GM21786 (cell line): ENCODE results near the gene PAOX.

Experiments used
- ATAC-seq: cut with Tn5 transposase; IDR thresholded peaks from one replicate; pipeline ENCODE4 v1.9.1; 2021; ENCODE audit not compliant: unreplicated experiment

PAOX gene

DNA sequence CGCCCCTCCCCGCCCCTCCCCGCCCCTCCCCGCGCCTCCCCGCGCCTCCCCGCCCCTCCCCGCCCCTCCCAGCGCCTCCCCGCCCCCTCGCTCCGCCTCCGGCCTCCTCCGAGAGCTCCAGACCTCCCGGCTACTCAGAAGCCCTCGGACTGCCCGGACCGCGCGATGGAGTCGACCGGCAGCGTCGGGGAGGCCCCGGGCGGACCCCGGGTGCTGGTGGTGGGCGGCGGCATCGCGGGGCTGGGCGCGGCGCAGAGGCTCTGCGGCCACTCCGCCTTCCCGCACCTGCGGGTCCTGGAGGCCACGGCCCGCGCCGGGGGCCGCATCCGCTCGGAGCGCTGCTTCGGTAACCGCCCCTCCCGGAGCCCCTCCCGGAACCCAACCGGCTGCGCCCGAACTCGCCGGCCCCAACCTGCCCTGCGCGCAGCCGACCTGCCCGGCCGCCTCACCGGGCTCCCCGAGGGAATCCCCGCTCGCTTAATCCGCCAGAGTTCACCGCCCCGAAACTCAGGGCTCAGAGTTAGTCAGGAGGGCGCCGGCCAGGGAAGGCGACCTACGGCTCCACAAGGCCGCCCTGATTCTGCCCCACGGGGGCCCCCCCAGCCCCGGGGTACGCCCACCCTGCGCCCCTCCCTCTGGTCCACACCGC, at the start of gene PAOX:
Gene PAOX, plus strand, starts transcription at position 111 of the 649 bp plus-strand sequence. Its CDS starts 55 bp downstream, at position 166.
- ATAC-seq = peak; percentile 56

DNA sequence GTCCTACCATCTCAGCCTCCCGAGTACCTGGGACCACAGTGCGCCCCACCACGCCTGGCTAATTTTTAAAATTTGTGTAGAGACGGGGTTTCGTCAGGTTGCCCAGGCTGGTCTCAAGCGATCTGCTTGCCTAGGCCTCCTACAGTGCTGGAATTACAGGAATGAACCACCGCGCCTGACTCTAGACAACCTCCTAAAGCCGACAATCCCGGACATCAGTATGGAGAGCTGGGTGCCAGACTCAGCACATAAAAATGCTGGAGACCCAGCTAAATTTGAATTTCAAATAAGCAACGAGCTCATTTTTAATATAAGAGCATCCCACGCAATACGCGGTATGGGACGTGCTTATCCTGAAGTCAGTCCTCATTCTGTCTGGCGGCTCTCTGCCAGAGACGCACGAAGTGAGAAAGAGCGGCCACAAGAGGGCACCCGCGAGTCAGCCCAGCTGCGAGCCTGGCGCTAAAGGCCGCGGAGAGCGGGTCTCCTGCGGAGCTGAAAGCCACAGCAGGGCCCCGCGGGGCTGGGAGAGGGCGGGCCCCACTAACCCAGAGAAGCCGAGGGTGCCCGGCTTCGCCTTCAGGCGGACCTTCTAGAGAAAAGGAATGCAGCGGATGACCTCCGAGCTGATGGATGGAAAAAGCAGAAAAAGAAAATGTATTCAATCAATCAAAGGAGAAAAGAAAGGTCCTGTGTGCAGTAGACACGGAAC, 49.4 kb upstream of the PAOX start:
- ATAC-seq = peak; percentile 89

DNA sequence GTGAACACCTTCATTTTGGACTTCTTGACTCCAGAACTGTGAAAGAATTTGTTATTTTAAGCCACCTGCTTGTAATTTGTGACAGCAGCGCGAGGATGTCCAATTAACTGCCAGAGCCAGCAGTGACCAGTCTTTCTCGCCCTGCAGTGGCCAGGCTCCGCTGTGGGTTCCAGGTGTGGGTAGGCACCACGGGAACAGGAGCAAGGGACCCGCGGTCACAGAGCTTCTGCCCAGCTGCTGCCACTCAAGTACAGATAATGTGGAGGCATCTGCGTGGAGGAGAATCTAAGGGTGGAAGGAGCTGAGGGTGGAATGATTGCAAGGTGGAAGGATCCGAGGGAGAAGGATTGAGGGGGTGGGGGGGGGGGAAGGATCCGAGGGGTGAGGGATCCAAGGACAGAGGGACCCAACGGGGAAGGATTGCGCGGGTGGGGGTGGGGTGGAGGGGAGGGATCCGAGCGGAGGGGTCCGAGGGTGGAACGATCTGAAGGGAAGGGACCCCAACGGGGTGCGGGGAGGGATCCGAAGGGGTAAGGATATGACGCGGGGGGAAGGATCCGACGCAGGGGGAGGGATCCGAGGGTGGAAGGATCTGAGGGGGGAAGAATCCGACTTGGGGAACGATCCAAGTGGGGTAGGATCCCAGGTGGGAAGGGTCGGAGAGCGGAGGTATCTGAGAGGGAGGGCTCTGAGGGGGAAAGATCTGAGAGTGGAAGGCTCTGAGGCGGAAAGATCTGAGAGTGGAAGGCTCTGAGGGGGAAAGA, 45.9 kb upstream of the PAOX start:
- ATAC-seq = no peak

DNA sequence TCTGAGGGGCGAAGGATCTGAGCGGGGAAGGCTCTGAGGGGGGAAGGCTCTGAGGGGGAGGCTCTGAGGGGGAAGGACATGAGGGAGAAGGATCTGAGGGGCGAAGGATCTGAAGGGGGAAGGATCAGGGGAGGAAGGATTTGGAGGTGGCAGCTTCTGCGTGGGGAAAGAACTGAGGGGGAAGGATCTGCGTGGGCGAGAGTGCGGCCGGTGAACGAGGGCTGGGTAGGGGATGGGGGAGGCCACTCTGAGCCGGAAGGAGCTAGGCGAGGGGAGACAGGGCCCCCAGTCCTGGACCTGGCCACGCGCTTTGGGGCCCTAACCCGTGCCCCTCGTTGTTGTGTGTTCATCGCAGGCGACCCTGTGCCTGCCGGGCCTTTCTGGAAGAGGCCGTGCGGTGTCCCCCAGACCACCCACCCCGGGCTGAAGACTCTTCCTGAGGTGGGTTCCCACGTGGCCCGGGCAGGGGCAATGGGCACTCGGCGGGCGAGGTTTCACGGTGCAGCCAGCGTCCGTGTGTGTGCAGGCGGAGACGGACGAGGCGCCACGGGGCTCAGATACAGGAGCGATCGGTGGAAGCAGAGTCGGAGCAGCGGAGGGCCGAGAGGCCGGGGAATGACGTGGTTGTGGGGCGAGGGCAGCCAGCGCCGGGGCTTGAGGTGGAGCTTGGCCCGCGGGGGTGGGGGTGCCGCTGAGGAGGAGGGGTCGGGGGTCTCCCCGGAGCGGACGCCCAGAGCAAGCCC, 44.4 kb upstream of the PAOX start:
- no peak for ATAC-seq

DNA sequence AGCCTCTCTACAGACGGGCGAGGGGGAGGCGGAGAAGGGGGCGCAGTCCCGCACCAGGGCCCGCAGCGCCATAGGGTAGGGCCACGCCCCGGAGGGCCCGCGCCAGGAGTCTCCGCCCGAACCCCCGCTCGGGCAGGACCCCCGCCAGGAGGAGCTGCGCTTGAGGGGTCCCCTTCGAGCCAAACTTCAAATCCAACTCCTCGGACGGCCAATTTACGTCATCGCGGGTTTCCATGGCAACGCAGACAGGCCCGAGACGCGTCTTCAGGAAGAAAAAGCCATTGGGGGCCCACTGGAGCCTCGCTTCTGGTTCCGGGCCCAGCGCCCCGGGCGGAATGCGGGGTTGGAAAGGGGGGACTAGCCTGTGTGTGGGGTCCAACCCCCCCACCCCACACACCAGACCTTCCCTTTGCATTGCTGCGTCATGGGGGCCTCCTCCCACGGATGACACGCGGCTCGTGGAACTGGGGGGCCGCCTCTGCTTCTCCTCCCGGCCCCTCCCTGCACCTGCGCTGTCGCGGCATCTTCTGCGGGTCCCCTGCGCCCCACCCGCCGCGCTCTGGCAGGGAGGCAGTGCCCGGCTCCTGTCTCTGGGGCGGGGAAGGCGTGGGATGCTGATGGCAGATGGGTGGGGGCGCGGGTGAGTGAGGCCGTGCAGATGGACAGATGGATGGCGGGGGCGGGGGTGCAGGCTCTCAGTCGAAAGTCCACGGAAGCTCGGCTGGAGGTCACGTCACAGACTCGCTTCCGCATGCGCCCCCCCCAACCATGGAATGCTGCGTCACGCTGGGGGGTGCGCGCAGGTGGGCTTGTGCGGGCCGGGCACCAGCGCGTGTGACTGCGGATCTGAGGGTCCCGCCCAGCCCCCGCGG, 43.6 kb upstream of the PAOX start:
- ATAC-seq = no peak

DNA sequence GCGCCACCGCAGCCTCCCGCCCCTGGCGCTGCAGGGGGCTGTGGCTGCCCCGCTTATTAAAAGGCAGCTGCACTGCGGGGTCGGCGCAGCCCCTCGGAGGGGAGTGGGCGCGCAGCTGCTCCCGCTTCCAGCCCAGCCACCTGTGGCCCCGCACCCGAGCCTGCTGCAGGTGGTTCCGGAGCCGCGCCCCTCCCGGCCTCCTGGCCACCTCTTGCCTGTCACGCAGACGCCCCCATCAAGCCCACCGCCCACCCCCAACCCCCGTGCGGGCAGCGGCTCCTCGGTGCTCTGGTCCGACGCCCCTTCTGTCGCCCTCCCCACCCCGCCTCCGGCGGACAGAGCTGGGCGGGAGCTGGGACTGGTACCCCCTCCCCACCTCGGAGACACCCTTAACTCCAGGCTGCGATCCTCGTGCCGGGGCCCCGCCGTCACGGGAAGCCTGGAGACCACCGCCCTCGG, 42.9 kb upstream of the PAOX start:
- ATAC-seq = no peak

DNA sequence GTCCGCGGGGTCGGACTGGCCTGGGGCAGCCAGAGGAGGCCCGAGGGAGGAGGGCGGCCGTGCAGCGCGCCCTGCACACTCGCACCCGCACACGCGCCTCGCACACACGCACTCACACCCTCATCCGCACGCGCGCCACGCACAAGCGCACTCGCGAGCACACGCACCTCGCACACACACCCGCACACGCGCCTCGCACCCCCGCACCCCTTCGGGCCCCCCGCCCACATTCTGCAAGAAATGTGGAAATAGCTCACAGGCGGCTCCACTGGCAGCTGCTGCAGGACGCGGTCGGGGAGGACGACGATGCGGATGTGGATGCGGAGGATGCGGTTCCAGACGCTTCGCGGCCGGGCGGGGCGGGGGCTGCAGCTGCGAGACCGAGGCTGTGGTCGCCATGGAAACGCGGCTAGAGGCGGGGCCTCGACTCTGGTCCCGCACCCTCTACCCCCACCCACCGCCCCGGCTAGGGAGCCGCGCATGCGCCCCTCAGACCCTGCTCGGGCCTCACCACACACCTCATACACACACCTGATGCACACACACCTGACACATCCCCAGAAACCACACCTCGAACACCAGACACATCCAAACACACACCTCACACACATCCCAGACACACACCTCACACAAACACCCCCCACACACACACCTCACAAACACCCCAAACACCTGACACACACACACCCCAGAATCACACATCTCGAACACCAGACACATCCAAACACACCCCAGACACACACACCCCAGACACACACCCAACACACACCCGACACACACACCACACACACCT, 42.3 kb upstream of the PAOX start, which contains the start of gene CALY:
Gene CALY, minus strand, starts transcription at position 320 of the 793 bp plus-strand sequence. CDS start 7,907 bp downstream, outside the sequence.
- ATAC-seq = no peak

DNA sequence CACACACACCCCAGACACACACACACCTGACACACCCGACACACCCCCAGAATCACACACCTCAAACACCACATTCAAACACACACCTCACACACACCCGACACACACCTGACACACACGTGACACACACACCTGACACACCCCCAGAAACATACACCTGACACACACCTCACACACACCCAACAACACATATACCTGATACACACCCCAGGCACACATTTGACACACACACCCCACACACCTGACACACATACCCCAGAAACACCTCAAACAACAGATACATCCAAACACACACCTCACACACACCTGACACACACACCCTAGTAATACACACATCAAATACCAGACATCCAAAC, 41.7 kb upstream of the PAOX start:
- no peak for ATAC-seq

DNA sequence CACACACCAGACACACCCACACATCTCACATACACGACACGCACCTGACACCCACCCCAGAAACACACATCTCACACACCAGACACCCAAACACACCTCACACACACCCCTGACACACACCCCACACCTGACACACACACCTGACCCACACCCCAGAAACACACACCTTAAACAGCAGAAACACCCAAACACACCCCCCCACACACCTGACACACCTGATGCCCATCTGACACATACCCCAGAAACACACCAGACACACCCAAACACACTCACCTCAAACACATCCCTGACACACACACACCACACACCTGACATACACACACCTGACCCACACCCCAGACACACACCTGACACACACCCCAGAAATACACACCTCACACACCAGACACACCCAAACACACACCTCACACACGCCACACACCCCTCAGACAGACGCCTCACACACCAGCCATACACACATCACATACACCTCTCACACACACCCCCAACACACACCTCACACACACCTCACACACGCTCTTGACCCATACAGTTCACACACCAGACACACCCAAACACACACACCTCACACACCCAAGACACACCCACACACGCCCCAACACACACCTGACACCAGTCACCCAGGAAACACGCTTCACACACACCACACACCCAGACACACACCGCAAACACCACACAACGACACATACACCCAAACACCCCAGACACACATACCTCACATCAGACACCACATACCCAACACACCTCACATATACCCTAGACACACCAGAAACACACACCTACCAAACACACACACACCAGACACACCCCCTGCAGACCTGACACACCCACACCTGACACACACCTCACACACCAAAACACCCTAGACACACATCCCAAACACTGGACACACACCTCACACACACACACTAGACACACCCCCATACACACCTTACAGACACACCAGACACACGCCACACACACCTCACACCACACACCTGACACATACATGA, 40.7 kb upstream of the PAOX start:
- no peak for ATAC-seq

DNA sequence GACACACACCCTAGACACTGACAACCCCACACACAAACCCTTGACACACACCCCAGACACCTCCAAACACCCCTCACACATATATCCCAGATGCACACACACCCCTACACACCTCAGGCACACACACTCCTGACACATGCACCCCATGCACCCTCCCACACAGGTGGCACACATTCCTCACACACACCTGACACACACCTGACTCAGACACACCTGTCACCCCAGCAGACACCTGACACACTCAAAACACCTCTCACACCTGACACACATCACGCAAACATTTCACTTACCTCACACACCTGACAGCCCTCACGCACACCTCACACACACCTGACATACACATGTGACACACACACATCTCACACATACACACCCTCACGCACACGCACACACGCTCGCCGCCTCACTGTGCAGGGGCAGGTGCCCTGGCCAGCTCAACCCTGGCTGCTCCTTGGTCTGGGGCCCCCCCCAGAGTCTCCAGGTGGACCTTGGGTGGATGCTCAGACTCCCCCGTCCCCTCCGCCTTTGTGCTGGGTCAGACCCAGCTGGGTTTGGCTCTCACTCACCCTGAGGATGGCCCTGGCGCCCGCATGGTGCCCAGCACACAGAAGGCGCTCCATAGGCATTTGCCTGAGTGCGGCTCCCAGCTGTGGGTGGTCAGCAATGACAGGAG, 39.2 kb upstream of the PAOX start:
- ATAC-seq = no peak

DNA sequence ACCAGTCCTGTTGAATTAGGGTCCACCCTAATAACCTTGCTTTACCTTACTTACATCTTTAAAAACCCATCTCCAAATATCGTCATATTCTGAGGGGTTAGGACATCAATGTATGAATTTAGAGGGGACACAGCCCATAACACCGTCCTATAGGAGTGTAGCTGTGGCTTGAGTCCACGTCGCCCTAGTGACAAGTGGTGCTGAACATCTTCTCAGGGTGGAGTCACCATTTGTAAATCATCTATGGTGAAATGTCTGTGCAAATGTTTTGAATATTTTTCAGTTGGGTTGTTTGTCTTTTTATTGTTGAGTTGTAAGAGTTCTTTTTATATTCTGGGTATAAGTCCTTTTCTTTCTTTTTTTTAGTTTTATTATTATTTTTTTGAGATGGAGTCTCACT, 37.1 kb upstream of the PAOX start:
- no peak for ATAC-seq

DNA sequence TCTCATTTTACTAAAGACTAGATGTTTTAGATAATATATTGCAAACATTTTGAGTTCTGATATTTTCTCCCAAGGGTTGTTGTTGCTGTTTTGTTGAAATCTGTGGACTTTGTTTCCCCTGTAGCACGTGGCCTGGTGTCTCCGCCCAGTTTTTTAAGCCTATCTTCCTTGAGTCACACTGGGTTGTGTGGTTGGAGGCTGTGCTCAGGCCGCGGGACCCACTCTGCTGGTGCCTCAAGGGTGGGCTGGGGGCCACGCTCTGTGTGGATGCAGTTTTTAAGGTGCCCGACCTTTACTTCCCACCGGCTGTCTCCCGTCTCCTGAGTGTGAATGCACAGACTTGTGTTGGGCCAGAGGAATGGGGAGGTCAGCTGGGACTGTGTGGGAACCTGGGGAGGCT, 36.1 kb upstream of the PAOX start:
- ATAC-seq = no peak

DNA sequence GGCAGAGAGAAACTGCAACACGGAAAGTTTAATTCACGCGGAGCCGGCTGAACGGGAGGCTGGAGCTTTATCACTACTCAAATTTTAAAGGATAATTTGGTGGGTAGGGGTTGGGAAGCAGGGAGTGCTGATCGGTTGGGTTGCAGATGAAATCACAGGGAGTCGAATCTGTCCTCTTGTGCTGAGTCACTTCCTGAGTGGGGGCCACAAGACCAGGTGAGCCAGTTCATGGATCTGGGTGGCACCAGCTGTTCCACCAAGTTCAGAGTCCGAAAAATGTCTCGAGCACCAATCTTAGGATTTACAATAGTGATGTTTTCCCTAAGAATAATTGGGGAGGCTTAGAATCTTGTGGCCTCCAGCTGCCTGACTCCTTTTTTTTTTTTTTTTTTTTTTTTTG, 35.5 kb upstream of the PAOX start:
- no peak for ATAC-seq

DNA sequence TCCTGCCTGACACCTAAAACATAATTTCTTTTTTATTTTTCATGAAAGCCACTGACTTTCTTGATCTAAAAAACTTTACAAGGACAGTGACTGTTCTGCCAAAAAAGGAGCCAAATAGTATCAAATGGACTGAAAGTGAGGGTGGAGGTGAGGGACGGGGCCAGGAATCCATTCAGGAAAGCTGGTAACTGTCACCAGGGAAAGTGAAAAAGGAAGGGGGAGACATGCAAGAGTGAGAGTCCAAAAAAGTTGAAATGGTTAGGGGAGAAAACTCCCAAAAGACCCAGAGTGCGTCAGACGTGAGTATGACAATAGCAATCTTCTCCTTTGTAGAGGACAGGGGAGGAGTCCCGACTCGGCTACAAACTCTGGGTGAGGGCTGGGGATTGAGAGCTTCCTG, 34.8 kb upstream of the PAOX start:
- no peak for ATAC-seq

DNA sequence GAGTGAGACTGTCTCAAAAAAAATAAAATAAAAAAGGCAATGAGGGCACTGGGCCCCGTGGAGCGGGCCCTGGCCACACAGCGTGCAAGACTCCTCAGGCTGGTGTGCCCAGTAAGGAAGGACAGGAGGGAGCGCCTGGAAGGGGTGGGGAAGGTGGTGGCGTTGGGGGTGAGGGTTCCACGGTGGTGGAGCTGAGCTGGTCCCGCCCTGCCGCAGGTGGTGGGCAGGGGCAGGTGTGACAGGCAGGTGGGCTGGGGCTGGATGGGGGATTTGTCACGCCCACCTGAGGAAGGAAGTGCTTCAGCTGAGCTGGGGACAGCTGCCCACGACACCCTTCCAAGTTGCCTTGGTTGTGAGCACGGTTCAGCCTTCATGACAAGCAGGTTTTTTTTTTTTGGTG, 32.6 kb upstream of the PAOX start:
- ATAC-seq = no peak

DNA sequence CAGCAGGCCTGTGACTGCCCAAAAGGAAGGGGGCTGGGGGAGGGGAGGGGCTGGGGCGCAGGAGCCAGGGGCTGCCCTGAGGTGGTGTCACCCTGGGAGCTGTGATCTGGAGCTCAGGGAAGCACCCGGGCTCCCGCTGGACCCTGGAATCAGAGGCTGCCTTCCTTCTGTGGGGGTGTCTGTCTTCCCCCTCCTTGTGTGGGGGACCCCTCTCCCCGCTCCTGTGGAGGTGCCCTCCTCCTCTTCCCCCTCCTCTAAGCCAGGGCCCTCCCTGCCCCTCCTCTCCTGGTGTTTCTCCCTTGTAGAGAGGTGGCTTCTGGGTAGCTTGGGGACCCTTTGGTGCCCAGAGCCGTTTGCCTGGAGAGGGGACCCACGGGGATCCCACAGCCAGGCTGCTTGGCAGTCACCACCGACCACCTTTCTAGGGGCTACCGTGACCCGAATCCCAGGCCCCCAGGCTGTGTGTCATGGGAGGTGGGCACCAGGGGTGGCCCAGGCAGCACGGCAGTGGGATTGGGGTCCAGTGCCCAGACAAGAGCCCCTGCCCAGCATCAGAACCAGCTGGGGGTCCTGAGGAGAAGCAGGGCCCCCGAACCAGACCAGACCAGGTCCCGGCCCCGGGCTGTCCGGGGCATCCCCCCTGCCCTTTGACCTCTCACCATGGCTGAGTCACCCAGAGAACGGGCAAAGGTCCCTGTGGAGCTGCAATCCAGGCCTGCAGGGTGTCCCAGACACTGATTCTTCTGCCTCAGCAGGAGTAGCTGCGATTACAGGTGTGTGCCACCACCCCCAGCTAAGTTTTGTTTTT, 31.1 kb upstream of the PAOX start:
- no peak for ATAC-seq

DNA sequence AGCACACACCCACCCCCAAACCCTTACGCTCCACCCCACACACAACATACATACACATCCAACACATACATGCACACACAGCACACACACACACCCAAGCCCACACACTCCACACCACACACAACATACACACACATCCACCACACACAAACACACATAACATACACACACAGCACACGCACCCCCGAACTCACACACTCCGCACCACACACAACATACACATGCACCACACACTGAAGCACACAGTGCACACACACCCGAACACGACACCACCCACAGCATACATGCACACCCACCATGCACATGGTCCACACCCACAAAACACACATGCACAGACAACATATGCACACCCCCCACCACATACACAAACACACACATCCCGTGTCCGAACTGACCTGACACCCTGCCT, 29.9 kb upstream of the PAOX start:
- ATAC-seq = no peak
